Kidney glomerular epithelial cell (primary cell): ENCODE measurements around the gene FCRL4.

ENCODE experiments used
- DNase-seq: peaks from one replicate; lab custom pipeline; 2025; lab: John Stamatoyannopoulos, UW

The FCRL4 gene

GRCh38 chr1:157597959-157598667 lies at the start of gene FCRL4:
Gene FCRL4, minus strand, starts transcription at chr1:157598085. Its CDS starts 141 bp downstream, at chr1:157597944.
- DNase-seq, result no peak

- DNase-seq, result no peak
Measured at GRCh38 chr1:157646144-157646543, 48.3 kb upstream of the FCRL4 start.

GRCh38 chr1:157641177-157641576 lies 43.3 kb upstream of the FCRL4 start:
- DNase-seq, result no peak

GRCh38 chr1:157639800-157640199 lies 41.9 kb upstream of the FCRL4 start:
- no peak for DNase-seq

GRCh38 chr1:157628773-157629172 lies 30.9 kb upstream of the FCRL4 start:
- no peak for DNase-seq

- DNase-seq, result no peak
Measured at GRCh38 chr1:157626099-157626498, 28.2 kb upstream of the FCRL4 start.

GRCh38 chr1:157624471-157624870 lies 26.6 kb upstream of the FCRL4 start:
- no peak for DNase-seq

- DNase-seq, result no peak
Measured at GRCh38 chr1:157622471-157622870, 24.6 kb upstream of the FCRL4 start.

GRCh38 chr1:157618190-157618589 lies 20.3 kb upstream of the FCRL4 start:
- no peak for DNase-seq

- no peak for DNase-seq
Measured at GRCh38 chr1:157600236-157600635, 2.4 kb upstream of the FCRL4 start.

- DNase-seq, result no peak
Measured at GRCh38 chr1:157596384-157596783, 1.5 kb downstream of the FCRL4 start.

- DNase-seq, result no peak
Measured at GRCh38 chr1:157595356-157595755, 2.5 kb downstream of the FCRL4 start.

- DNase-seq, result no peak
Measured at GRCh38 chr1:157585984-157586383, 11.9 kb downstream of the FCRL4 start.

GRCh38 chr1:157584503-157584902 lies 13.4 kb downstream of the FCRL4 start:
- DNase-seq, result no peak

GRCh38 chr1:157580828-157581210 lies 17.1 kb downstream of the FCRL4 start:
- no peak for DNase-seq

GRCh38 chr1:157580179-157580827 lies 17.6 kb downstream of the FCRL4 start:
- peak; percentile 57 for DNase-seq

- DNase-seq, result no peak
Measured at GRCh38 chr1:157577420-157577819, 20.5 kb downstream of the FCRL4 start.

- DNase-seq, result no peak
Measured at GRCh38 chr1:157575744-157576143, 22.1 kb downstream of the FCRL4 start.

- DNase-seq, result no peak
Measured at GRCh38 chr1:157574836-157575235, 23.0 kb downstream of the FCRL4 start.

GRCh38 chr1:157566484-157567300 lies 31.2 kb downstream of the FCRL4 start:
- DNase-seq, result no peak

- DNase-seq, result no peak
Measured at GRCh38 chr1:157562515-157562914, 35.4 kb downstream of the FCRL4 start.

- no peak for DNase-seq
Measured at GRCh38 chr1:157558119-157558518, 39.8 kb downstream of the FCRL4 start.
